Gastroesophageal sphincter (tissue), 3 donors: ENCODE data around the gene SMG5.

Experiments
- EP300 ChIP-seq: sonication (generic); formaldehyde crosslinking; IDR thresholded peaks from one replicate; pipeline ENCODE4 v1.6.1; 2017; ENCODE audit warnings: antibody characterized with exemption, mild to moderate bottlenecking
- POLR2AphosphoS5 ChIP-seq: sonication (generic); formaldehyde crosslinking; IDR thresholded peaks from one replicate; pipeline ENCODE4 v1.6.1; 2017; ENCODE audit warnings: antibody characterized with exemption
- TF ChIP-seq, protein P1 (sequence below), 4 experiments: fragments of 200-600 bp in 2 of 4; fragments of 450-650 bp in 2 of 4; sonication (generic) in 1 of 4; IDR thresholded peaks; one replicate each; pipeline ENCODE4 v1.5.1; 2017 to 2019; ENCODE audit warnings: antibody characterized with exemption in 4 of 4, mild to moderate bottlenecking in 2 of 4, moderate library complexity in 2 of 4

- TF ChIP-seq, protein P1, sequence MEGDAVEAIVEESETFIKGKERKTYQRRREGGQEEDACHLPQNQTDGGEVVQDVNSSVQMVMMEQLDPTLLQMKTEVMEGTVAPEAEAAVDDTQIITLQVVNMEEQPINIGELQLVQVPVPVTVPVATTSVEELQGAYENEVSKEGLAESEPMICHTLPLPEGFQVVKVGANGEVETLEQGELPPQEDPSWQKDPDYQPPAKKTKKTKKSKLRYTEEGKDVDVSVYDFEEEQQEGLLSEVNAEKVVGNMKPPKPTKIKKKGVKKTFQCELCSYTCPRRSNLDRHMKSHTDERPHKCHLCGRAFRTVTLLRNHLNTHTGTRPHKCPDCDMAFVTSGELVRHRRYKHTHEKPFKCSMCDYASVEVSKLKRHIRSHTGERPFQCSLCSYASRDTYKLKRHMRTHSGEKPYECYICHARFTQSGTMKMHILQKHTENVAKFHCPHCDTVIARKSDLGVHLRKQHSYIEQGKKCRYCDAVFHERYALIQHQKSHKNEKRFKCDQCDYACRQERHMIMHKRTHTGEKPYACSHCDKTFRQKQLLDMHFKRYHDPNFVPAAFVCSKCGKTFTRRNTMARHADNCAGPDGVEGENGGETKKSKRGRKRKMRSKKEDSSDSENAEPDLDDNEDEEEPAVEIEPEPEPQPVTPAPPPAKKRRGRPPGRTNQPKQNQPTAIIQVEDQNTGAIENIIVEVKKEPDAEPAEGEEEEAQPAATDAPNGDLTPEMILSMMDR (IDR thresholded peaks at IDR 0.05): no peak
- TF ChIP-seq POLR2AphosphoS5 (no peak), EP300 (no peak)
Measured at GRCh38 chr1:156308078-156308477, 25.5 kb upstream of the SMG5 start.
